Esophagus squamous epithelium (tissue), 4 donors: ENCODE data around the gene TROAP.

ENCODE experiments used
- CTCF ChIP-seq, 6 experiments: fragments of 450-650 bp in 4 of 6; fragments of 200-600 bp in 2 of 6; sonication (generic) in 2 of 6; IDR thresholded peaks; one replicate each; pipeline ENCODE4 v1.5.1; 2016 to 2019; ENCODE audit warnings: antibody characterized with exemption in 6 of 6, mild to moderate bottlenecking in 4 of 6, moderate library complexity in 4 of 6
- POLR2A ChIP-seq, 4 donors: fragments of 450-650 bp; IDR thresholded peaks; one replicate each; pipeline ENCODE4 v1.6.1; 2017; ENCODE audit warnings: antibody characterized with exemption in 4 of 4, mild to moderate bottlenecking in 4 of 4, moderate library complexity in 3 of 4

- TF ChIP-seq POLR2A (IDR thresholded peaks at IDR 0.05) = no peak
- TF ChIP-seq CTCF (IDR thresholded peaks at IDR 0.05) = no peak
Observed at GRCh38 chr12:49342914-49343731, 20.1 kb downstream of the TROAP start.
